ENCODE measurements around the gene NEURL3.

The NEURL3 gene

GRCh38 chr2:96528700-96529375 lies 23.7 kb upstream of the NEURL3 start:
- no peak for TF ChIP-seq ZFP3 (CRISPR knock-in tag; IDR thresholded peaks at IDR 0.05)
- TF ChIP-seq ZNF565 (CRISPR knock-in tag; conservative IDR thresholded peaks at IDR 0.05; ENCODE audit: low read depth), result no peak
- no peak for TF ChIP-seq PPARA (CRISPR knock-in tag; IDR thresholded peaks at IDR 0.05; ENCODE audit: borderline replicate concordance)
- no peak for TF ChIP-seq ZC3H10 (CRISPR knock-in tag; IDR thresholded peaks at IDR 0.05)
- TF ChIP-seq BACH2 (CRISPR knock-in tag; IDR thresholded peaks at IDR 0.05; ENCODE audit: borderline replicate concordance), result no peak
- no peak for TF ChIP-seq CREB5 (CRISPR knock-in tag; IDR thresholded peaks at IDR 0.05; ENCODE audit: low read depth)
- TF ChIP-seq TOX (CRISPR knock-in tag; IDR thresholded peaks at IDR 0.05; ENCODE audit: borderline replicate concordance), result no peak
- no peak for TF ChIP-seq TCF4 (CRISPR knock-in tag; IDR thresholded peaks at IDR 0.05; ENCODE audit: borderline replicate concordance)
- TF ChIP-seq ISL1 (CRISPR knock-in tag; IDR thresholded peaks at IDR 0.05), result no peak
- TF ChIP-seq CSDC2 (CRISPR knock-in tag; IDR thresholded peaks at IDR 0.05), result no peak
- no peak for ATAC-seq

- ATAC-seq, result no peak
- TF ChIP-seq ZNF70 (CRISPR knock-in tag; IDR thresholded peaks at IDR 0.05), result no peak
- TF ChIP-seq CSDC2 (CRISPR knock-in tag; IDR thresholded peaks at IDR 0.05), result no peak
- no peak for TF ChIP-seq CREB5 (CRISPR knock-in tag; IDR thresholded peaks at IDR 0.05; ENCODE audit: low read depth)
- TF ChIP-seq TCF4 (CRISPR knock-in tag; IDR thresholded peaks at IDR 0.05; ENCODE audit: borderline replicate concordance), result no peak
- no peak for TF ChIP-seq RARB (CRISPR knock-in tag; IDR thresholded peaks at IDR 0.05)
- no peak for TF ChIP-seq ZC3H10 (CRISPR knock-in tag; IDR thresholded peaks at IDR 0.05)
- no peak for TF ChIP-seq ESRRG (CRISPR knock-in tag; IDR thresholded peaks at IDR 0.05)
- no peak for TF ChIP-seq TSHZ2 (CRISPR knock-in tag; IDR thresholded peaks at IDR 0.05)
- no peak for TF ChIP-seq CSRNP3 (CRISPR knock-in tag; IDR thresholded peaks at IDR 0.05)
- no peak for TF ChIP-seq PATZ1 (CRISPR knock-in tag; IDR thresholded peaks at IDR 0.05; ENCODE audit: borderline replicate concordance)
- no peak for TF ChIP-seq POU6F1 (CRISPR knock-in tag; IDR thresholded peaks at IDR 0.05; ENCODE audit: borderline replicate concordance, low read depth)
Measured at GRCh38 chr2:96528006-96528699, 23.0 kb upstream of the NEURL3 start.

Data from SK-N-SH treated with all-trans-retinoic acid at 6 μM for 48 hours (cell line).